ENCODE data around the gene IL1RN.

The IL1RN gene

DNA sequence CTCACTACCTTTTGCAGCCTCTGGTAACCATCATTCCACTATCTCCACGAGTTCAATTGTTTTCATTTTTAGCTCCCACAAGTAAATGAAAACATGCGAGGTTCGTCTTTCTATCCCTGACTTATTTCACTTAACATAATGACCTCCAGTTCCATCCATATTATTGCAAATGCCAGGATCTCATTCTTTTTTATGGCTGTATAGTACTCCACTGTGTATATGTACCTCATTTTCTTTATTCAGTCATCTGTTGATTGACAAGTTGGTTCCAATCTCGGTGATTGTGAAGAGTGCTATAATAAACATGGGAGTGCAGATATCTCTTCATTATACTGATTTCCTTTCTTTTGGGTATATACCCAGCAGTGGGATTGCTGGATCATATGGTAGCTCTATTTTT is 16.9 kb downstream of the IL1RN start:
- TF ChIP-seq CTCF (IDR thresholded peaks at IDR 0.05) = no peak

- TF ChIP-seq CTCF (IDR thresholded peaks at IDR 0.05) = no peak
Observed at GRCh38 chr2:113148606-113149552, 21.5 kb downstream of the IL1RN start.

- no peak for TF ChIP-seq CTCF (IDR thresholded peaks at IDR 0.05)
Observed at GRCh38 chr2:113149553-113150257, 22.3 kb downstream of the IL1RN start.

- no peak for TF ChIP-seq CTCF (IDR thresholded peaks at IDR 0.05)
Observed at GRCh38 chr2:113150258-113150601, 22.8 kb downstream of the IL1RN start.

GRCh38 chr2:113155331-113155730 is 27.9 kb downstream of the IL1RN start:
- TF ChIP-seq CTCF (IDR thresholded peaks at IDR 0.05) = no peak

GRCh38 chr2:113156278-113157117 is 29.1 kb downstream of the IL1RN start:
- no peak for TF ChIP-seq CTCF (IDR thresholded peaks at IDR 0.05)

Data from LNCAP (cell line).